Fibroblast of mammary gland (primary cell): ENCODE data around the gene CCDC174.

Experiments
- DNase-seq: peaks from one replicate; pipeline ENCODE4 v3.0.0-alpha.2; 2010; ENCODE audit warnings: low read depth
- H3K4me3 ChIP-seq: 2 replicates; pipeline ENCODE4 v1.5.1; 2011; ENCODE audit warnings: low read depth, mild to moderate bottlenecking, low read length, moderate library complexity; ENCODE audit not compliant: control insufficient read depth
- TF ChIP-seq, protein P1 (sequence below): conservative IDR thresholded peaks from 2 replicates; pipeline ENCODE4 v1.5.1; 2011; ENCODE audit warnings: low read depth, low read length, inconsistent platforms; ENCODE audit not compliant: control insufficient read depth, insufficient read depth

The CCDC174 gene

DNA sequence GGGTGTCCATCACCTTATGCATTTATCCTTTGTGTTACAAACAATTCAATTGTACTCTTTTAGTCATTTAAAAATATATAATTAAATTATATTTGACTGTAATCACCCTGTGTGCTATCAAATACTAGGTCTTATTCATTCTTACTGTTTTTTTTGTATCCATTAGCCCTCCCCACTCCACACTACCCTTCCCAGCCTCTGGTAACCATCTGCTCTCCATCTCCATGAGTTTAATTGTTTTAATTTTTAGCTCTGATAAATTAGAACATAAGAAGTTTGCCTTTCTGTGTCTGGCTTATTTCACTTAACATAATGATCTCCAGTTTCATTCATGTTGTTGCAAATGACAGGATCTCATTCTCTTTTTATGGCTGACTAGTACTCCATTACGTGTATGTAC lies 40.2 kb downstream of the CCDC174 start:
- DNase-seq, result no peak
- no peak overlapping the region for H3K4me3 ChIP-seq
- TF ChIP-seq, protein P1, sequence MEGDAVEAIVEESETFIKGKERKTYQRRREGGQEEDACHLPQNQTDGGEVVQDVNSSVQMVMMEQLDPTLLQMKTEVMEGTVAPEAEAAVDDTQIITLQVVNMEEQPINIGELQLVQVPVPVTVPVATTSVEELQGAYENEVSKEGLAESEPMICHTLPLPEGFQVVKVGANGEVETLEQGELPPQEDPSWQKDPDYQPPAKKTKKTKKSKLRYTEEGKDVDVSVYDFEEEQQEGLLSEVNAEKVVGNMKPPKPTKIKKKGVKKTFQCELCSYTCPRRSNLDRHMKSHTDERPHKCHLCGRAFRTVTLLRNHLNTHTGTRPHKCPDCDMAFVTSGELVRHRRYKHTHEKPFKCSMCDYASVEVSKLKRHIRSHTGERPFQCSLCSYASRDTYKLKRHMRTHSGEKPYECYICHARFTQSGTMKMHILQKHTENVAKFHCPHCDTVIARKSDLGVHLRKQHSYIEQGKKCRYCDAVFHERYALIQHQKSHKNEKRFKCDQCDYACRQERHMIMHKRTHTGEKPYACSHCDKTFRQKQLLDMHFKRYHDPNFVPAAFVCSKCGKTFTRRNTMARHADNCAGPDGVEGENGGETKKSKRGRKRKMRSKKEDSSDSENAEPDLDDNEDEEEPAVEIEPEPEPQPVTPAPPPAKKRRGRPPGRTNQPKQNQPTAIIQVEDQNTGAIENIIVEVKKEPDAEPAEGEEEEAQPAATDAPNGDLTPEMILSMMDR, result no peak

- H3K4me3 ChIP-seq, result no peak overlapping the region
- DNase-seq, result no peak
- TF ChIP-seq, protein P1, result no peak
Measured at GRCh38 chr3:14698601-14699244, 47.2 kb downstream of the CCDC174 start.

DNA sequence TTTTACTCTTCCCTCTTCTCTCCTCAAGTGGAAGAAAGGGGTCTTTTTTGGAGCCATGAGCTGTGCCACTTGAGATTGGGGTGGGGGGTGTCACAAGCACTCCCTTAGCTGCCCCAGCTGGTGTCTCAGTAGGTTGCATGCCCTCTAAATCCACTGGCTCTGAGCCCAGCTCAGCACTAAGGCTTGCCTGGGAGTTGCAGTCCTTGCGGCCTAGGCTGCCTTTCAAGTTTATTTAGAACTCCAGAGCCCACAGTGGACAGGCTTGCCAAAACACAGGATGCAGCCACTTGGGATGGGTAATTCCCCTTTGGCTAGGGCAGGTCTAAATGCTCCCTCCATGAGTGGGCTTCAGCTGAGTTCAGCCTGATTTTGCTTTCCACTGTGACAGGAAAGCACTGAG lies 48.1 kb downstream of the CCDC174 start:
- no peak for DNase-seq
- no peak overlapping the region for H3K4me3 ChIP-seq
- TF ChIP-seq, protein P1, result no peak

DNA sequence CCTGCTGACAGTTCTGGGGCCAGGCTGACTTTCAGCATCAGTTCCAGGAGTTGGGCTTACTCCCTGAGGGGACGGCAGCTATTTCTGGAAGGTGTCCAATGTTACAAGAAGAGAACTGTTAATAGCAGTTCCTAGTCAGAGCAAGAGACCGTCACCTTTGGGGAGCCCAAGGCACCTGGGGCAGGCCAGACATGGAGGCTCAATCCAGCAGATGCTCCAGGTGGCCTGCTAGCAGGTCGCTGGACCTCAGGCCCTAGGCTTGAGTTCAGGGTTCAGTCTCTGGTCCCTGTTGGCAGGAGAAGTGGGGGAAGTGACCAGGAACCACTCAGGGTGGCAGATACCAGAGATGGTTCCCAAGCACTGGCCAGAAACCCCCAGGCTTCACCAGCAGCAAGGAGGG lies 49.3 kb downstream of the CCDC174 start:
- H3K4me3 ChIP-seq, result no peak overlapping the region
- DNase-seq, result no peak
- TF ChIP-seq, protein P1, result no peak

GRCh38 chr3:14701676-14702075 lies 50.1 kb downstream of the CCDC174 start:
- DNase-seq, result no peak
- TF ChIP-seq, protein P1, result no peak
- H3K4me3 ChIP-seq, result no peak overlapping the region

DNA sequence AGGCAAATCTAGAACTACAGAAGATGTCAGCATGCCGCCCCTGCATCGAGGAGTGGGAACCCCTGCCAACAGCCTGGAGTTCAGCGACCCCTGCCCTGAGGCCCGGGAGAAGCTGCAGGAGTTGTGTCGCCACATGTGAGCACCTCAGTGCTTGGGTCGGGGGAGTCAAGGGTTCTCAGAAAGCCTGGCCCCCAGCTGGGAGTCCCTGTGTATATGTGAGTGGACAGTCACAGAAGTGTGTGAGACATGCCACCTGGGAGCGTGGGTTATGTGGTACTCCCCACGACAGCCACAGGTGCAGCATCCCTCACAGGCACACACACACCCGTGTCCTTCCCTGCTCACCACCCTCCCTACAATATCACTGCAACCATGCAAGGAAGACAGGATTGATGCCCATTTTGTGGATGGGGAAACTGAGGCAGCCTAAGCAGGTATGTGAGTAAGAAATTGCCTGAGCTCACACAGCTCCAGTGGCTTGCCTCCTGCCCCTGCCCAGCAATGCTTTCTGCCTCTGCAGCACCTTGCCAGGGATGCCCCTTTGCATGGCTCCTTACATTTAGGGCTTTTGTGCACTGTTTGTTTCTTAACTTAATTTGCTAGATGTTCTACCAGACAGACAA lies 51.7 kb downstream of the CCDC174 start:
- no peak for DNase-seq
- no peak overlapping the region for H3K4me3 ChIP-seq
- TF ChIP-seq, protein P1, result no peak
